DLD1 (cell line): ENCODE measurements around the gene ASGR1.

Experiments used
- in situ Hi-C: cut with HindIII; loops from 2 replicates; pipeline ENCODE4 v1.10.0; 2017; ENCODE audit warnings: low sequenced_read_pairs

Gene ASGR1

DNA sequence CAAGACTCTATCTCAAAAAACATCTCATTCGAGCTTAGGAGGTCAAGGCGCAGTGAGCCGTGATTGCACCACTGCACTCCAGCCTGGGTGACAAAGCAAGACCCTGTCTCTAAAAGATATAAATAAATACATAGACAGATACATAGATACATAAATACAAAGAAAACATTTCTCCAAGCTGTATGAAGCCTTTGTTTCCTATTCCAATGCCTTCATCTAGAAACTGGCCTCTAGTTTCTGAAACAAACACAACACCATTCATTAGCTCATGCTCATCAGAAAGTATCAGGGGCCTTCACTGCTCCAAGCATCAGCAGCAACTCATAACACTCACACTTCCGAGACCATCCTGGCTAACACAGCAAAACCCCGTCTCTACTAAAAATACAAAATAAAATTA lies 54.2 kb downstream of the ASGR1 start:
- in situ Hi-C loops = no loop called here

DNA sequence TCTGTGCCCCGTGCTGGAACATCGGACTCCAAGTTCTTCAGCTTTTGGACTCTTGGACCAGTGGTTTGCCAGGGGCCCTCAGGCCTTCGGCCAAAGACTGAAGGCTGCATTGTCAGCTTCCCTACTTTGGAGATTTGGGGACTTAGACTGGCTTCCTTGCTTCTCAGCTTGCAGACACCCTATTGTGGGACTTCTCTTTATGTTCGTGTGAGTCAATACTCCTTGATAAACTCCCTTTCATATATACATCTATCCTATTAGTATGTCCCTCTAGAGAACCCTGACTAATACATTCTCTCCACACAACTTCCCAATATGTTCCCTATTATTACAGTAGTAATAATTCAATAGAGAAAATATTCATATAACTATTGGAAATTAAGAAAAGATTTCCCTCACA lies 55.3 kb downstream of the ASGR1 start:
- in situ Hi-C loops = no loop called here
